ENCODE measurements around the gene PPP1CC.

Gene PPP1CC

GRCh38 chr12:110780448-110780847 lies 37.8 kb upstream of the PPP1CC start:
- no peak for TF ChIP-seq CTCF (IDR thresholded peaks at IDR 0.05; ENCODE audit: low read depth, low read length)
- no peak overlapping the region for H3K4me3 ChIP-seq (ENCODE audit: low read depth, low read length)

- TF ChIP-seq CTCF (IDR thresholded peaks at IDR 0.05; ENCODE audit: low read depth, low read length) = no peak
- no peak overlapping the region for H3K4me3 ChIP-seq (ENCODE audit: low read depth, low read length)
These were observed 36.3 kb upstream of the PPP1CC start for GRCh38 chr12:110778833-110779577.

GRCh38 chr12:110776410-110776809 lies 33.7 kb upstream of the PPP1CC start:
- no peak for TF ChIP-seq CTCF (IDR thresholded peaks at IDR 0.05; ENCODE audit: low read depth, low read length)
- H3K4me3 ChIP-seq (ENCODE audit: low read depth, low read length) = no peak overlapping the region

- no peak overlapping the region for H3K4me3 ChIP-seq (ENCODE audit: low read depth, low read length)
- TF ChIP-seq CTCF (IDR thresholded peaks at IDR 0.05; ENCODE audit: low read depth, low read length) = no peak
These were observed 33.3 kb upstream of the PPP1CC start for GRCh38 chr12:110775997-110776396.

GRCh38 chr12:110774824-110775223 lies 32.1 kb upstream of the PPP1CC start:
- no peak overlapping the region for H3K4me3 ChIP-seq (ENCODE audit: low read depth, low read length)
- TF ChIP-seq CTCF (IDR thresholded peaks at IDR 0.05; ENCODE audit: low read depth, low read length) = no peak

GRCh38 chr12:110768960-110769359 lies 26.3 kb upstream of the PPP1CC start:
- no peak for TF ChIP-seq CTCF (IDR thresholded peaks at IDR 0.05; ENCODE audit: low read depth, low read length)

GRCh38 chr12:110767863-110768262 lies 25.2 kb upstream of the PPP1CC start:
- no peak overlapping the region for H3K4me3 ChIP-seq (ENCODE audit: low read depth, low read length)
- TF ChIP-seq CTCF (IDR thresholded peaks at IDR 0.05; ENCODE audit: low read depth, low read length) = no peak

More at GRCh38 chr12:110768960-110769359, 26.3 kb upstream of the PPP1CC start:
- no peak overlapping the region for H3K4me3 ChIP-seq (ENCODE audit: low read depth, low read length)

Data from WI38 (cell line).